B cell (primary cell): ENCODE measurements around the gene TCF23. TPM values are rescaled to one million over a fixed set of nuclear protein-coding genes. Genes with fewer than 3 reads are reported as not detected.

Experiments used
- ATAC-seq: fragments of 200-7000 bp; cut with Tn5 transposase; one replicate; pipeline ENCODE4 v1.10.0; 2021; ENCODE audit warnings: low read depth, mild to moderate bottlenecking, moderate number of reproducible peaks, moderate library complexity
- CTCF ChIA-PET: fragments of 350-600 bp; sonication (Branson Sonifier 250); formaldehyde crosslinking; loops from one replicate; lab custom pipeline; 2021; ENCODE audit warnings: antibody characterized with exemption, inconsistent platforms; lab: Charles Lee
- POLR2A ChIA-PET: fragments of 350-600 bp; sonication (Branson Sonifier 250); formaldehyde crosslinking; loops from one replicate; lab custom pipeline; 2021; ENCODE audit warnings: antibody characterized with exemption; lab: Charles Lee
- DNase-seq: peaks from one replicate; pipeline ENCODE4 v3.0.0; 2013
- H2AFZ ChIP-seq: 2 replicates; pipeline ENCODE4 v1.6.1; 2012; ENCODE audit warnings: mild to moderate bottlenecking, low read depth, low read length; ENCODE audit not compliant: insufficient read depth, poor library complexity, severe bottlenecking
- H3K27ac ChIP-seq, 2 donors: 1 replicate in 1 of 2; 2 replicates in 1 of 2; pipeline ENCODE4 v1.5.1; 2012 to 2013; ENCODE audit warnings: low read length in 2 of 2, mild to moderate bottlenecking in 2 of 2, moderate library complexity in 1 of 2
- H3K27me3 ChIP-seq, 4 experiments: fragments of 200-600 bp in 1 of 4; sonication (generic) in 1 of 4; replicated peaks in 1 of 4; 1 replicate in 2 of 4; 2 replicates in 2 of 4; pipeline versions ENCODE4 v1.6.1 to v1.7.0; 2013 to 2016; ENCODE audit warnings: low read length in 3 of 4, mild to moderate bottlenecking in 2 of 4, mixed read lengths in 1 of 4, moderate library complexity in 1 of 4; ENCODE audit not compliant: insufficient read depth in 4 of 4, control insufficient read depth in 3 of 4; ENCODE audit errors: control extremely low read depth in 1 of 4
- H3K36me3 ChIP-seq, 2 experiments: replicated peaks in 1 of 2; 1 replicate in 1 of 2; 2 replicates in 1 of 2; pipeline versions ENCODE4 v1.6.1 to v1.7.1; 2013; ENCODE audit warnings: low read length in 1 of 2; ENCODE audit not compliant: insufficient read depth in 2 of 2, control insufficient read depth in 1 of 2; ENCODE audit errors: control extremely low read depth in 1 of 2, extremely low read depth in 1 of 2
- H3K4me1 ChIP-seq, 2 donors: fragments of 200-600 bp in 1 of 2; sonication (generic) in 1 of 2; 1 replicate in 1 of 2; 2 replicates in 1 of 2; pipeline versions ENCODE4 v1.5.1 to v1.6.1; 2013 to 2017; ENCODE audit warnings: low read length in 2 of 2; ENCODE audit not compliant: control insufficient read depth in 2 of 2, insufficient read depth in 2 of 2
- H3K4me2 ChIP-seq: replicated peaks from 2 replicates; pipeline ENCODE3; 2012; ENCODE audit warnings: mild to moderate bottlenecking, low read depth, low read length; ENCODE audit not compliant: poor library complexity, severe bottlenecking
- H3K4me3 ChIP-seq, 5 experiments: fragments of 200-600 bp in 1 of 5; sonication (generic) in 1 of 5; 1 replicate in 3 of 5; 2 replicates in 2 of 5; pipeline versions ENCODE4 v1.5.1 to v1.7.0; 2011 to 2016; ENCODE audit warnings: low read length in 4 of 5, mild to moderate bottlenecking in 4 of 5, low read depth in 2 of 5, control low read depth in 1 of 5, moderate library complexity in 1 of 5; ENCODE audit not compliant: insufficient read depth in 1 of 5; ENCODE audit errors: control extremely low read depth in 1 of 5, extremely low read depth in 1 of 5
- H3K79me2 ChIP-seq: fragments of 200-600 bp; sonication (generic); one replicate; pipeline ENCODE4 v1.6.0; 2016; ENCODE audit warnings: low read length; ENCODE audit not compliant: control insufficient read depth, insufficient read depth
- H3K9ac ChIP-seq: fragments of 200-600 bp; sonication (generic); 2 replicates; pipeline ENCODE4 v1.6.1; 2017; ENCODE audit warnings: mild to moderate bottlenecking, low read length, moderate library complexity
- H3K9me3 ChIP-seq, 3 donors: one replicate each; pipeline versions ENCODE4 v1.6.1 to v1.7.1; 2013; ENCODE audit warnings: low read length in 2 of 3; ENCODE audit not compliant: control insufficient read depth in 2 of 3, insufficient read depth in 1 of 3; ENCODE audit errors: control extremely low read depth in 1 of 3
- H4K20me1 ChIP-seq: 2 replicates; pipeline ENCODE4 v1.6.0; 2012; ENCODE audit warnings: mild to moderate bottlenecking, low read length; ENCODE audit not compliant: insufficient read depth, control insufficient read depth, poor library complexity, severe bottlenecking
- H3K27ac Mint-ChIP-seq: one replicate; pipeline ENCODE4 v1.8.0; 2021; ENCODE audit warnings: mixed read lengths
- H3K27me3 Mint-ChIP-seq: one replicate; pipeline ENCODE4 v1.8.0; 2021; ENCODE audit warnings: mixed read lengths
- H3K4me1 Mint-ChIP-seq: one replicate; pipeline ENCODE4 v1.8.0; 2021; ENCODE audit warnings: mixed read lengths
- H3K4me3 Mint-ChIP-seq: one replicate; pipeline ENCODE4 v1.8.0; 2021; ENCODE audit warnings: mixed read lengths
- H3K9me3 Mint-ChIP-seq: one replicate; pipeline ENCODE4 v1.8.0; 2022; ENCODE audit warnings: mixed read lengths; ENCODE audit not compliant: insufficient read depth
- EZH2 ChIP-seq: IDR thresholded peaks from 2 replicates; pipeline ENCODE4 v1.6.1; 2012; ENCODE audit warnings: borderline replicate concordance, low read depth, mild to moderate bottlenecking, moderate library complexity, low read length; ENCODE audit not compliant: insufficient read depth, poor library complexity, severe bottlenecking
- WGBS: methylation state at CpG from one replicate; pipeline ENCODE4 v1.1.5; 2013; ENCODE audit warnings: missing lambda C conversion rate; ENCODE audit not compliant: insufficient coverage; 5-methylcytosine and 5-hydroxymethylcytosine counted together
- intact Hi-C: fragments of 100-400 bp; cut with micrococcal nuclease; formaldehyde crosslinking; loops from one replicate; pipeline ENCODE4 v1.10.0; 2022
- polyA plus RNA-seq: library from polyadenylated mRNA; depleted of rRNA; stranded (reverse); fragments of >200 nt; gene quantifications from 2 replicates; pipeline ENCODE4 v1.2.3, GENCODE V29; 2012
- total RNA-seq, 2 donors: library from RNA; stranded (reverse); fragments of 120-200 nt in 1 of 2; gene quantifications; 1 replicate in 1 of 2; 2 replicates in 1 of 2; pipeline versions ENCODE4 v1.2.3 to v1.2.4, GENCODE V29; 2013 to 2022
- TF ChIP-seq, protein P1 (sequence below): fragments of 200-600 bp; IDR thresholded peaks from one replicate; pipeline ENCODE4 v1.8.0; 2022; ENCODE audit warnings: antibody characterized with exemption, mild to moderate bottlenecking

Gene TCF23
- total and polyA plus RNA-seq, 2 donors (not counting 1 experiment from before 2014, with no cell fraction given): 0.10 TPM; not detected in 1

DNA sequence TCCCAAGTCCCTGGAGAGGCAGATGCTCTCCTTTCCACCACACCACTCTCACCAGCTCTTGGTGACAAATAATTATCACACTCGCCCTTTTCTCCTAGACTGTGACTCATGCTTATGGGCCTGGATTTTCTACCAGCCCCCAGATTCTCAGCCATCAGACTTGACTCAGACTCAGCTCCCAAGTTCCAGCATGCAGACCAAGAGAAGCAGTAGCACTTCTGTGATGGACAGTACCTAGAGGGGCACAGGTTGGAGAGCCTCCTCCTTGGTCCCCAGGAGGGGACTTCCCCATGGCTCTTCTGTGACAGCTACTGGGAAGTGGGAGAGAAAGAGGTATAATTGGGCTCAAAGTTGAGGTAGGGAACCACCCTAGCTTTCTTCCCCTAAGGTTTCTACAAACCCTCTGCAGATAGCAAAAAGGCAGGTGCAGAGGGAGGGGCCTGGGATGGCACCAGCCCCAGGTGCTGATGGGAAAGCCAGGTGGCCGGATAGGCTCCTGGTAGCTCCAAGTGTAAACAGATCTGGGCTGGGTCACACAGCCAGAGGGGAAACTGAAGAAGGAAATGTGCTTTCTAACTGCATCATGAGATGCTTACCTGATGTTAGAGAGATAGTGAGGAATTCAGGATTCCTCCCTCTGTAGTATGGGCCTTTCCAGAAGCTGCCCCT lies 4.1 kb downstream of the TCF23 start:
- H3K4me1 ChIP-seq: no peaks in the 10 kb centered on the region
- H3K79me2 ChIP-seq: no peaks in the 10 kb centered on the region
- no peak overlapping the region for H3K4me3 ChIP-seq
- no peak overlapping the region for H3K9ac ChIP-seq
- peaks cover 0 to 7% (median 0%) of the 10 kb centered on the region in 4 experiments for H3K27me3 ChIP-seq
- ATAC-seq: no peak
- no peaks in the 10 kb centered on the region for H4K20me1 ChIP-seq
- no peak overlapping the region for H2AFZ ChIP-seq
- WGBS: 94% methylated on average over 2 of the region's 2 CpGs
- intact Hi-C loops: no loop called here
- H3K9me3 ChIP-seq: no peaks in the 10 kb centered on the region
- no peak overlapping the region for H3K27ac Mint-ChIP-seq
- no peak for TF ChIP-seq EZH2
- TF ChIP-seq, protein P1, sequence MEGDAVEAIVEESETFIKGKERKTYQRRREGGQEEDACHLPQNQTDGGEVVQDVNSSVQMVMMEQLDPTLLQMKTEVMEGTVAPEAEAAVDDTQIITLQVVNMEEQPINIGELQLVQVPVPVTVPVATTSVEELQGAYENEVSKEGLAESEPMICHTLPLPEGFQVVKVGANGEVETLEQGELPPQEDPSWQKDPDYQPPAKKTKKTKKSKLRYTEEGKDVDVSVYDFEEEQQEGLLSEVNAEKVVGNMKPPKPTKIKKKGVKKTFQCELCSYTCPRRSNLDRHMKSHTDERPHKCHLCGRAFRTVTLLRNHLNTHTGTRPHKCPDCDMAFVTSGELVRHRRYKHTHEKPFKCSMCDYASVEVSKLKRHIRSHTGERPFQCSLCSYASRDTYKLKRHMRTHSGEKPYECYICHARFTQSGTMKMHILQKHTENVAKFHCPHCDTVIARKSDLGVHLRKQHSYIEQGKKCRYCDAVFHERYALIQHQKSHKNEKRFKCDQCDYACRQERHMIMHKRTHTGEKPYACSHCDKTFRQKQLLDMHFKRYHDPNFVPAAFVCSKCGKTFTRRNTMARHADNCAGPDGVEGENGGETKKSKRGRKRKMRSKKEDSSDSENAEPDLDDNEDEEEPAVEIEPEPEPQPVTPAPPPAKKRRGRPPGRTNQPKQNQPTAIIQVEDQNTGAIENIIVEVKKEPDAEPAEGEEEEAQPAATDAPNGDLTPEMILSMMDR: no peak
- H3K4me2 ChIP-seq: no peak overlapping the region
- no peak overlapping the region for H3K27ac ChIP-seq
- no peaks in the 10 kb centered on the region for H3K9me3 Mint-ChIP-seq
- ChIA-PET CTCF (no interaction called here), POLR2A (no interaction called here)
- DNase-seq: no peak
- H3K4me1 Mint-ChIP-seq: no peaks in the 10 kb centered on the region
- H3K4me3 Mint-ChIP-seq: no peak overlapping the region
- peaks cover 7% of the 10 kb centered on the region for H3K27me3 Mint-ChIP-seq
- H3K36me3 ChIP-seq: no peaks in the 10 kb centered on the region

DNA sequence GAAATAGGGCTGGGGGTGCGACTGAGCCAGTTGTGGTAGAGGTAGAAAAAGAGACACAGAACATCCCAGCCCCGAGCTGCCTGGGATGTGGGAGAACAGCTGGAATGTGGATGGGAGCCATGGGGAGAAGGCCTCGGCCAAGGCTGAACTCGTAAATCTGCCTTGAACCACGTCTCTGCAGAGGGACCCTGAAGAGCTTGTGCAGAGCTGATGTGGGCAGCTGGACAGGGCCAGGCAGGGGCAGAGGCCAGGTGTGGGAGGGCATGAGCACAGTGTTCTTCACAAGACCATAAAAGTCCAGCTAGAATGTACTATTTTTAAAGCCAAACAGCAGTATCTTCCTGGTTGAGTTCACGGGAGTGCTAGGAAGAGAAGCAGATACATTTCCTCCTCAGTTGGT lies 5.7 kb downstream of the TCF23 start:
- Histone ChIP-seq H3K4me1 (no peaks in the 10 kb centered on the region), H3K4me2 (no peak overlapping the region), H3K79me2 (no peaks in the 10 kb centered on the region), H3K9me3 (no peaks in the 10 kb centered on the region), H3K36me3 (no peaks in the 10 kb centered on the region), H2AFZ (no peak overlapping the region), H3K4me3 (no peak overlapping the region), H3K9ac (no peak overlapping the region), H4K20me1 (no peaks in the 10 kb centered on the region), H3K27ac (no peak overlapping the region), H3K27me3 (peaks cover 0 to 7% (median 0%) of the 10 kb centered on the region in 4 experiments)
- Mint-ChIP-seq H3K9me3 (no peaks in the 10 kb centered on the region), H3K4me3 (no peak overlapping the region), H3K27me3 (peaks cover 10% of the 10 kb centered on the region), H3K27ac (no peak overlapping the region), H3K4me1 (no peaks in the 10 kb centered on the region)
- WGBS: 85% methylated on average over 6 of the region's 6 CpGs
- POLR2A ChIA-PET: no interaction called here
- DNase-seq (no peak), ATAC-seq (no peak)
- CTCF ChIA-PET: interaction anchor here (0.5 to 1.0 kb wide), 2 partner anchors 16 to 18 kb away, joined by 3 to 5 read pairs; no protein-coding TSS in a partner anchor
- intact Hi-C loops: no loop called here
- TF ChIP-seq, protein P1: no peak
- TF ChIP-seq EZH2: no peak
